ENCODE data around the gene SLC25A24.
"Not testable (repeated sequence)": the region's sequence is repeated elsewhere in the genome, so short reads cannot be mapped to it uniquely, and the experiment has no call there.

DNA sequence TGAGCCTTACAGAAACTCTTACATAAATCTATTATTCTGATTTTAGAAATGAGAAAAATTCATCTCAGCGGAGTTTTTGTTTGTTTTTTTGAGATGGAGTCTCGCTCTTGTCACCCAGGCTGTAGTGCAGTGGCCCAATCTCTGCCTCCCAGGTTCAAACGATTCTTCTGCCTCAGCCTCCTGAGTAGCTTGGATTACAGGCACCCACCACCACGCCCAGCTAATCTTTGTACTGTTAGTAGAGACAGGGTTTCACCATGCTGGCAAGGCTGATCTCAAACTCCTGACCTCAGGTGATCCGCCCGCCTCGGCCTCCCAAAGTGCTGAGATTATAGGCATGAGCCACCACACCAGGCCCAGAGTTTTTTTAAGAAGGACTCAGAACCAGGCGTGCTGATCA is 60.6 kb downstream of the SLC25A24 start:
- TF ChIP-seq, protein P1, sequence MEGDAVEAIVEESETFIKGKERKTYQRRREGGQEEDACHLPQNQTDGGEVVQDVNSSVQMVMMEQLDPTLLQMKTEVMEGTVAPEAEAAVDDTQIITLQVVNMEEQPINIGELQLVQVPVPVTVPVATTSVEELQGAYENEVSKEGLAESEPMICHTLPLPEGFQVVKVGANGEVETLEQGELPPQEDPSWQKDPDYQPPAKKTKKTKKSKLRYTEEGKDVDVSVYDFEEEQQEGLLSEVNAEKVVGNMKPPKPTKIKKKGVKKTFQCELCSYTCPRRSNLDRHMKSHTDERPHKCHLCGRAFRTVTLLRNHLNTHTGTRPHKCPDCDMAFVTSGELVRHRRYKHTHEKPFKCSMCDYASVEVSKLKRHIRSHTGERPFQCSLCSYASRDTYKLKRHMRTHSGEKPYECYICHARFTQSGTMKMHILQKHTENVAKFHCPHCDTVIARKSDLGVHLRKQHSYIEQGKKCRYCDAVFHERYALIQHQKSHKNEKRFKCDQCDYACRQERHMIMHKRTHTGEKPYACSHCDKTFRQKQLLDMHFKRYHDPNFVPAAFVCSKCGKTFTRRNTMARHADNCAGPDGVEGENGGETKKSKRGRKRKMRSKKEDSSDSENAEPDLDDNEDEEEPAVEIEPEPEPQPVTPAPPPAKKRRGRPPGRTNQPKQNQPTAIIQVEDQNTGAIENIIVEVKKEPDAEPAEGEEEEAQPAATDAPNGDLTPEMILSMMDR (IDR thresholded peaks at IDR 0.05 in 4 of 5, conservative IDR thresholded peaks at IDR 0.05 in 1 of 5): not testable (repeated sequence)
- TF ChIP-seq POLR2A (IDR thresholded peaks at IDR 0.05): not testable (repeated sequence)

Measured in gastrocnemius medialis (tissue), 4 donors.